AG04450 (cell line): Measurements from ENCODE around the gene SEMA5B. TPM values are rescaled to one million over a fixed set of nuclear protein-coding genes. Genes with fewer than 3 reads are reported as not detected.

Experiments used
- CTCF ChIA-PET: fragments of 300-600, 350-600 bp; formaldehyde crosslinking; extraction: SDS; loops from one replicate; lab custom pipeline; 2022; ENCODE audit warnings: antibody characterized with exemption, inconsistent platforms; lab: Charles Lee
- POLR2A ChIA-PET: fragments of 350-600 bp; formaldehyde crosslinking; extraction: SDS; loops from one replicate; lab custom pipeline; 2021; ENCODE audit warnings: antibody characterized with exemption, inconsistent platforms; lab: Yijun Ruan, JAX
- DNase-seq: peaks from one replicate; pipeline ENCODE4 v3.0.0-alpha.2; 2011; ENCODE audit warnings: low read depth, low spot score
- H3K27ac ChIP-seq: one replicate; pipeline ENCODE4 v1.5.1; 2012; ENCODE audit warnings: low read depth, low read length, control low read depth
- H3K27me3 ChIP-seq: one replicate; pipeline ENCODE4 v1.6.0; 2012; ENCODE audit warnings: low read length; ENCODE audit not compliant: control insufficient read depth, insufficient read depth
- H3K4me3 ChIP-seq: 2 replicates; pipeline ENCODE4 v1.5.1; 2011; ENCODE audit warnings: mild to moderate bottlenecking, low read depth, low read length, control low read depth
- H3K9me3 ChIP-seq: 2 replicates; pipeline ENCODE4 v1.5.1; 2012; ENCODE audit warnings: low read length; ENCODE audit not compliant: control insufficient read depth, insufficient read depth
- polyA plus RNA-seq: library from polyadenylated mRNA; depleted of rRNA; stranded (reverse); fragments of >200 nt; gene quantifications from 2 replicates; pipeline ENCODE4 v1.2.3, GENCODE V29; 2011
- TF ChIP-seq, protein P1 (sequence below): IDR thresholded peaks from 2 replicates; pipeline ENCODE4 v1.5.1; 2011; ENCODE audit warnings: low read depth, low read length, control low read depth, inconsistent platforms

Gene SEMA5B
- polyA plus RNA-seq, 1 experiment: not detected

GRCh38 chr3:122961146-122961545, 66.4 kb downstream of the SEMA5B start:
- POLR2A ChIA-PET: no interaction called here
- Histone ChIP-seq H3K27ac (no peak overlapping the region), H3K27me3 (peaks cover 65% of the 10 kb centered on the region), H3K4me3 (no peak overlapping the region), H3K9me3 (no peaks in the 10 kb centered on the region; the same call in 1 of the 2 replicates)
- no peak for DNase-seq
- CTCF ChIA-PET: interaction anchor here (1.3 kb wide), 1 partner anchor 19 kb away, joined by 4 read pairs; no protein-coding TSS in a partner anchor
- TF ChIP-seq, protein P1, sequence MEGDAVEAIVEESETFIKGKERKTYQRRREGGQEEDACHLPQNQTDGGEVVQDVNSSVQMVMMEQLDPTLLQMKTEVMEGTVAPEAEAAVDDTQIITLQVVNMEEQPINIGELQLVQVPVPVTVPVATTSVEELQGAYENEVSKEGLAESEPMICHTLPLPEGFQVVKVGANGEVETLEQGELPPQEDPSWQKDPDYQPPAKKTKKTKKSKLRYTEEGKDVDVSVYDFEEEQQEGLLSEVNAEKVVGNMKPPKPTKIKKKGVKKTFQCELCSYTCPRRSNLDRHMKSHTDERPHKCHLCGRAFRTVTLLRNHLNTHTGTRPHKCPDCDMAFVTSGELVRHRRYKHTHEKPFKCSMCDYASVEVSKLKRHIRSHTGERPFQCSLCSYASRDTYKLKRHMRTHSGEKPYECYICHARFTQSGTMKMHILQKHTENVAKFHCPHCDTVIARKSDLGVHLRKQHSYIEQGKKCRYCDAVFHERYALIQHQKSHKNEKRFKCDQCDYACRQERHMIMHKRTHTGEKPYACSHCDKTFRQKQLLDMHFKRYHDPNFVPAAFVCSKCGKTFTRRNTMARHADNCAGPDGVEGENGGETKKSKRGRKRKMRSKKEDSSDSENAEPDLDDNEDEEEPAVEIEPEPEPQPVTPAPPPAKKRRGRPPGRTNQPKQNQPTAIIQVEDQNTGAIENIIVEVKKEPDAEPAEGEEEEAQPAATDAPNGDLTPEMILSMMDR: no peak

DNA sequence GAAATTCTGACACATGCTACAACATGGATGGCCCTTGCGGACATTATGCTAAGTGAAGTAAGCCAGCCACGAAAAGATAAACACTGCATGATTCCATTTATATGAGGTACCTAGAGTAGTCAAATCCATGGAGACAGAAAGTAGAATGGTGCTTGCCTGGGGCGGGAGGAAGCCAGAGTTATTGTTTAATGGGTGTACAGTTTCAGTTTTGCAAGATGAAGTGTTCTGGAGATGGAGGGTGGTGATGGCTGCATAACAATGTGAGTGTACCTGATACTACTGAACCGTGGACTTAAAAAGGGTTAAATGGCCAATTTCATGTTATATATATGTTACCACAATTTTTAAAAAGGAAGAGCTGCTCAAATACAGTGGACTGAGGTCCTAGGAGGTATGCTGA, 66.9 kb downstream of the SEMA5B start:
- H3K4me3 ChIP-seq: no peak overlapping the region
- H3K27ac ChIP-seq: no peak overlapping the region
- H3K27me3 ChIP-seq: peaks cover 65% of the 10 kb centered on the region
- DNase-seq: no peak
- no peaks in the 10 kb centered on the region; the same call in 1 of the 2 replicates for H3K9me3 ChIP-seq
- POLR2A ChIA-PET: no interaction called here
- TF ChIP-seq, protein P1: no peak
- CTCF ChIA-PET: no interaction called here

DNA sequence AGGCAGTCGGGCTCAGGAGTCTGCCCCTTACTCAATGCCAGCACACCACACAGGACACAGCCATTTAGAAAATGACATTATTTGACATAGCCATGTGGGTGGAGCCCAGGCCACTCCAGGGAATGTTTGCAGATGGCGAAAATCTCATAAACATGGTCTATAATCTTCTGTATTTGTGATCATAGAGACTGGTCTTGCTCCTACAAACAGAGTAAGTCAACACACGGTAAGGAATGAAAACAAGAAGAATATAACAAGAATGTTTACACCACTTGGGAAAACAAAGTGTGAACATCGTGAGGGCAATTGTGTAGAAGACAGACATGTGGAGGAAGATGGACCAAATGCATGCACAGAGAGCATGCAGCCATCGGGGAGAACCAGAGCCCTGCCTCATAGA, 68.2 kb downstream of the SEMA5B start:
- Histone ChIP-seq H3K4me3 (no peak overlapping the region), H3K9me3 (no peaks in the 10 kb centered on the region; the same call in 1 of the 2 replicates), H3K27ac (no peak overlapping the region), H3K27me3 (peaks cover 61% of the 10 kb centered on the region)
- ChIA-PET POLR2A (interaction anchor here (0.6 kb wide), 1 partner anchor 108 kb away, joined by 3 read pairs; no protein-coding TSS in a partner anchor), CTCF (no interaction called here)
- TF ChIP-seq, protein P1: no peak
- no peak for DNase-seq

- Histone ChIP-seq H3K27me3 (peaks cover 59% of the 10 kb centered on the region), H3K9me3 (no peaks in the 10 kb centered on the region; the same call in 1 of the 2 replicates), H3K4me3 (no peak overlapping the region), H3K27ac (no peak overlapping the region)
- TF ChIP-seq, protein P1: no peak
- POLR2A ChIA-PET: no interaction called here
- no peak for DNase-seq
- CTCF ChIA-PET: interaction anchor here (0.9 to 1.0 kb wide), 2 partner anchors 15 kb away, joined by 3 to 4 read pairs; no protein-coding TSS in a partner anchor
Observed at GRCh38 chr3:122957707-122958689, 69.6 kb downstream of the SEMA5B start.
